ENCODE data around the gene CRY2. TPM values are rescaled to one million over a fixed set of nuclear protein-coding genes. Genes with fewer than 3 reads are reported as not detected.

CRY2 gene
- total and polyA plus RNA-seq, 2 of the 8 experiments (the other 6 are each of a cell fraction or from before 2014, with no cell fraction given): 8.0 to 9.4 TPM

GRCh38 chr11:45805305-45806071 lies 41.8 kb upstream of the CRY2 start:
- ChIA-PET CTCF (ENCODE audit: partially characterized antibody) (interaction anchor here (1.0 to 2.7 kb wide), 5 partner anchors 11 to 434 kb away, joined by 3 to 9 read pairs (median 3); no protein-coding TSS in a partner anchor), POLR2A (ENCODE audit: partially characterized antibody) (interaction anchor here (0.6 to 1.2 kb wide), 4 partner anchors 9 to 241 kb away, joined by 3 to 5 read pairs (median 3); no protein-coding TSS in a partner anchor)
- H3K4ac ChIP-seq (replicated peaks; ENCODE audit: insufficient read length, low read depth, low read length): no peak overlapping the region
- no peak overlapping the region for H2BK120ac ChIP-seq (replicated peaks; ENCODE audit: low read depth, low read length)
- H2BK12ac ChIP-seq (ENCODE audit: low read depth, low read length): peak overlapping the region; percentile 1; the same call in 1 of the 2 replicates
- H2BK15ac ChIP-seq (ENCODE audit: low read length): peak overlapping the region; percentile 25; the same call in 1 of the 2 replicates
- no peak overlapping the region for H2BK20ac ChIP-seq (ENCODE audit: low read length)
- WGBS, 2 experiments (ENCODE audit: extremely low coverage in 1 of 2, insufficient coverage in 1 of 2, insufficient read length in 1 of 2, insufficient replicate concordance in 2 of 2, low coverage in 1 of 2, low lambda C conversion rate in 2 of 2, missing lambda C conversion rate in 1 of 2): 45% methylated on average over 22 of the region's 29 CpGs; no CpG with 5 or more reads in 1 of the 2 experiments
- H4K91ac ChIP-seq (replicated peaks; ENCODE audit: insufficient read length, low read length): no peak overlapping the region
- no peaks in the 10 kb centered on the region for H3K79me2 ChIP-seq (ENCODE audit: control insufficient read depth in 1 of 2, insufficient read depth in 2 of 2, low read length in 2 of 2)
- H2AK5ac ChIP-seq (ENCODE audit: low read depth, low read length): 0 out of 2 replicates have a peak overlapping the region, but pooled peaks have one; percentile 42
- peak overlapping the region; percentile 57; the same call in 1 of the 2 replicates for H2AFZ ChIP-seq (ENCODE audit: low read length)
- H3K4me1 ChIP-seq (replicated peaks in 1 of 4; ENCODE audit: control insufficient read depth in 3 of 4, insufficient read depth in 4 of 4, low read length in 3 of 4): peaks cover 0 to 9% (median 3%) of the 10 kb centered on the region in 4 experiments; a peak in 3 of 7 replicates
- H3K27ac ChIP-seq (ENCODE audit: low read depth, low read length): peak overlapping the region; percentile 11; the same call in 1 of the 2 replicates
- H3K14ac ChIP-seq (ENCODE audit: insufficient read length): no peak overlapping the region
- H2BK5ac ChIP-seq (ENCODE audit: low read depth, low read length): 0 out of 2 replicates have a peak overlapping the region, but pooled peaks have one; percentile 27
- H3K36me3 ChIP-seq (ENCODE audit: control insufficient read depth in 2 of 4, insufficient read depth in 4 of 4, low read length in 3 of 4): peaks cover 0 to under 1% (median 0%) of the 10 kb centered on the region in 4 experiments; a peak in 1 of 8 replicates
- peaks cover 6% of the 10 kb centered on the region; the same call in 1 of the 2 replicates for H3K79me1 ChIP-seq (ENCODE audit: low read depth, low read length)
- DNase-seq (ENCODE audit: low read depth in 1 of 2, low spot score in 2 of 2): peak in 1 of 2 experiments; percentile 66
- H3K27me3 ChIP-seq (replicated peaks in 1 of 4; ENCODE audit: control insufficient read depth in 3 of 4, extremely low read depth in 1 of 4, insufficient read depth in 3 of 4, low read length in 3 of 4): peaks cover 6 to 21% (median 12%) of the 10 kb centered on the region in 4 experiments
- peak overlapping the region; percentile 90 for H3K18ac ChIP-seq (ENCODE audit: extremely low read depth, low read length)
- peak overlapping the region; percentile 43 for H3K56ac ChIP-seq (replicated peaks; ENCODE audit: insufficient read length, low read depth, low read length)
- H3K4me2 ChIP-seq (ENCODE audit: insufficient read depth in 1 of 2, low read depth in 2 of 2, low read length in 2 of 2): peak overlapping the region; percentile 72 to 98
- H3K23ac ChIP-seq (ENCODE audit: insufficient read length): no peak overlapping the region
- H3K4me3 ChIP-seq (ENCODE audit: extremely low read depth in 1 of 4, insufficient read depth in 2 of 4, low read depth in 3 of 4, low read length in 4 of 4): peak overlapping the region; percentile 65 to 87 (median 77)
- no peak overlapping the region for H4K8ac ChIP-seq (ENCODE audit: extremely low read depth, insufficient read depth, low read length)
- peaks cover 18% of the 10 kb centered on the region; the same call in 1 of the 2 replicates for H3K23me2 ChIP-seq (ENCODE audit: low read depth, low read length)
- FAIRE-seq: no peak
- peak overlapping the region; percentile 6 for H4K5ac ChIP-seq (ENCODE audit: insufficient read length, low read depth, low read length)
- peaks cover 2 to 12% of the 10 kb centered on the region in 2 experiments for H4K20me1 ChIP-seq (replicated peaks in 1 of 2; ENCODE audit: control insufficient read depth in 1 of 2, insufficient read depth in 2 of 2, low read length in 2 of 2)
- peak overlapping the region in 2 of 4 experiments; percentile 40 to 69; a peak in 3 of 7 replicates for H3K9ac ChIP-seq (replicated peaks in 1 of 4; ENCODE audit: extremely low read depth in 1 of 4, low read depth in 3 of 4, low read length in 3 of 4)
- TF ChIP-seq USF2 (IDR thresholded peaks at IDR 0.05; ENCODE audit: low read length) (no peak), POLR2A (IDR thresholded peaks at IDR 0.05; ENCODE audit: control extremely low read depth in 1 of 2, low read depth in 2 of 2, low read length in 2 of 2) (peak in 1 of 2 experiments; percentile 26; a peak in 1 of 3 replicates), SIN3A (conservative IDR thresholded peaks at IDR 0.05 in 1 of 2, IDR thresholded peaks at IDR 0.05 in 1 of 2; ENCODE audit: low read depth in 1 of 2, low read length in 2 of 2) (peak in 1 of 2 experiments; percentile 12; a peak in 1 of 4 replicates)
- no peaks in the 10 kb centered on the region for H3K9me3 ChIP-seq (ENCODE audit: insufficient read depth in 2 of 2, low read depth in 1 of 2, low read length in 1 of 2)

All from H1 (cell line).